Measurements from ENCODE around the gene FCRLA. TPM values are rescaled to one million over a fixed set of nuclear protein-coding genes. Genes with fewer than 3 reads are reported as not detected.
"Not testable (repeated sequence)": the region's sequence is repeated elsewhere in the genome, so short reads cannot be mapped to it uniquely, and the experiment has no call there.

FCRLA gene
- total RNA-seq, 1 donor from 2014 or later, result not detected

DNA sequence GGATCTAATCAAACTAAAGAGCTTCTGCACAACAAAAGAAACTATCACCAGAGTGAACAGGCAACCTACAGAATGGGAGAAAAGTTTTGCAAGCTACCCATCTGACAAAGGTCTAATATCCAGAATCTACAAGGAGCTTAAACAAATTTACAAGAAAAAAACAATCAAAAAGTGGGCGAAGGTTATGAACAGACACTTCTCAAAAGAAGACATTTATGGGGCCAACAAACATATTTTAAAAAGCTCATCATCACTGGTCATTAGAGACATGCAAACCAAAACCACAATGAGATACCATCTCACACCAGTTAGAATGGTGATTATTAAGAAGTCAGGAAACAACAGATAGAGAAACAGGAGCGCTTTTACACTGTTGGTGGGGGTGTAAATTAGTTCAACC, 8.7 kb upstream of the FCRLA start:
- ATAC-seq; DNase-seq; intact Hi-C loops (cut with micrococcal nuclease): not testable (repeated sequence)

GRCh38 chr1:161702250-161702649, 4.8 kb upstream of the FCRLA start:
- no peak for ATAC-seq
- intact Hi-C loops (cut with micrococcal nuclease), result no loop called here
- DNase-seq, result no peak

GRCh38 chr1:161705537-161705936, 1.5 kb upstream of the FCRLA start:
- intact Hi-C loops (cut with micrococcal nuclease), result no loop called here
- DNase-seq (no peak), ATAC-seq (no peak)

DNA sequence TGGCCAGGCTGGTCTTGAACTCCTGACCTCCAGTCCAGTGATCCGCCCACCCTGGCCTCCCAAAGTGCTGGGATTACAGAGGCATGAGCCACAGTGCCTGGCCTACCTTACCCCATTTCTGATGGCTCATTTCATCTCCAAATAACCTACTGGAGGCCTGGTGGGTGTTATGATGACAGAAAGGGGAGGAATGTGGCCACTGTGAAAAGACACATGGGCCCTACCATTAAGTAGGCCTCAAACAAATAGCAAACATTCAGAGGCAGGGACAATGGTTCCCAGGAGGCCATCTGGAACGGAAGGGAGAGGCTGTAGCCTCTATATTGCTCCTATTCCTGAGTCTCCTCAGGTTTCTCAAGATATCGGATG, 932 bp upstream of the FCRLA start:
- no peak for DNase-seq
- no peak for ATAC-seq
- intact Hi-C loops (cut with micrococcal nuclease), result no loop called here

- intact Hi-C loops (cut with micrococcal nuclease), result no loop called here
- DNase-seq, result no peak
Observed at GRCh38 chr1:161707503-161707902, 474 bp downstream of the FCRLA start.

GRCh38 chr1:161709373-161709772, 2.3 kb downstream of the FCRLA start:
- intact Hi-C loops (cut with micrococcal nuclease), result no loop called here
- ATAC-seq (no peak), DNase-seq (no peak)

More at GRCh38 chr1:161707503-161707902, 474 bp downstream of the FCRLA start:
- no peak for ATAC-seq

DNA sequence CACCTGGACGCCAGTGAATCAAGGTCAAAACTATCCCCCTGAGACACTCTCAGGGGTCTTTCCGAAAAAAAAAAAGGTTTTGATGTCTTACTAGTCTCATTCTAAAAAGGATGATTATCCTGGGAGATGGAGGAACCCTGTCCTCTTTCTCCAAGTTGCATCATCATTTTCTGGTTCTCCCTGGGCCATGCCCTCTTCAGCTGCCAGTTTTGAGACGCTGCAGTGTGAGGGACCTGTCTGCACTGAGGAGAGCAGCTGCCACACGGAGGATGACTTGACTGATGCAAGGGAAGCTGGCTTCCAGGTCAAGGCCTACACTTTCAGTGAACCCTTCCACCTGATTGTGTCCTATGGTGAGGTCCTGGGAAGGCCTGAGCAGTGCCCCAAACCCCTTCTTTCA, 3.5 kb downstream of the FCRLA start:
- ATAC-seq (no peak), DNase-seq (no peak)
- intact Hi-C loops (cut with micrococcal nuclease), result no loop called here

DNA sequence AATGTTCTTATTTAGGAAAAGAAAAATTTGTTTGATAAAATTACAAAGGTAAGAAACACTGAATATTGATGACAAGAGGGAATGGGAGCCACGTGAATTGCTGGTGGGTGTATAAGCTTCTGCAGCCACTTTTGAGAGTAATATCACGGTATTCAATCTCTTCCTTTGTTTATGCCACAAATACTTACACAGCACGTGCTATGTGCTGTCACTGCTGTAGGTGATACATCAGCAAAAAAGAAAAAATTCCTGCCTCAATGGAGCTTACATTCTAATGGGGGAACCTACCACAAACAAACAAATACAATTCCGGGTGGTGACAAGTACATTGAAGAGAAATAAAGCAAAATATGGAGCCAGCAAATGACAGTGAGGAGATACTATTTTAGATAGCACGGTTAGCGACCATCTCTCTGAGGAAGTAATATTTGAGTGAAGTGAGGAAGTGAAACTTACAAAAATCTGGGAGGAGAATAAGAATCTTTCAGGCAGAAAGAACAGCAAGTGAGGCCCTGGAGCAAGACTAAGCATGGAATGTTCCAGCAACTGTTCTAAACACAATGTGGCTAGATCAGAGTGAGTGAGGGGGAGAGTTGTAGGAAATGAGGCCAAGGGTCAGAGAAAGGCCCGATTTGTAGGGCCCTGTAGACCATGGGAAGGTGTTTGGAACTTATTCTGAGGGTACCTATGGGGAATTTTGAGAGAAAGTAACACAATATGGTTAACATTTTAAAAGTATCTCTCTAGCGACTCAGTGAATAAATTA, 11.7 kb downstream of the FCRLA start:
- no peak for ATAC-seq
- intact Hi-C loops (cut with micrococcal nuclease), result no loop called here
- DNase-seq, result no peak

GRCh38 chr1:161719325-161719611, 12.2 kb downstream of the FCRLA start:
- DNase-seq (no peak), ATAC-seq (no peak)
- intact Hi-C loops (cut with micrococcal nuclease), result no loop called here

- ATAC-seq (no peak), DNase-seq (no peak)
- intact Hi-C loops (cut with micrococcal nuclease), result no loop called here
Observed at GRCh38 chr1:161720422-161720821, 13.4 kb downstream of the FCRLA start.

DNA sequence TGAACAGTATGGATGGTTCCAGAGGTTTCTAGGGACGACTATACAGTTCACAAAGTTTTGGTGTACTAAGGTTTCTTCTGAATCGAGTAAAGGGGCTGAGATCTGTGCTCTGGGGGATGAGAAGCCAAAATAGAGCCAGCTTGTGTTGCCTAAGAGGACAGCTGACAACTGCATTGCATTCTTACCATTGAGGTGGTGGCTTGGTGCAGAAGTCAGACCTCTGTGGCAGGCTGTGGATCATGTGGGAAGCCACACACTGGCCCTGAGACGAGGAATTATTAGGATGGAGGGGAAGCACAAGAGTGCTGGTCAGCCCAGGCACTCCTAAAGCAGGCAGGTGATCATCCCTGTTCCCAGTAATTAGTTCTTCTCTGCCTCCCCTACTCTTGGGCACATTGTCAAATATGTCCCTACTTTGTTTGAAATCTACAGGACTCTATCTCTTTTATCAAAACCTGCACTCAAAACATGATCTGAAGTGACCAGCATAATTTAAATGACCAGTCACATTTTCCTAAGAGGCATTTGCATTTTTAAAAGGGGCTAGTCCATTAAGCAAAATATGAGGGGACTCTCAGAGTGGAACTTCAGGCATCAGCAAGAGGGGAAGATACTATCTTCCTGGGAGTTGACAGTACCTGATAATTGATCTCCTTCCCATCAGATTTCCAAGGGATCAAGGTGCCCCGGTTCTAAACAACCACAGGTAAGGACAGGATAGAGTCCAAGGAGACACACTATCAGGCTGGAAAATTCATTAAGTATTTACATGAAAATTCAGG, 14.1 kb downstream of the FCRLA start, which contains the start of gene FCRLB:
TSS of gene FCRLB (plus strand) at position 589 of the 782 bp plus-strand sequence. CDS start 1,129 bp downstream, outside the sequence.
- ATAC-seq (no peak), DNase-seq (no peak)
- intact Hi-C loops (cut with micrococcal nuclease), result no loop called here

GRCh38 chr1:161721738-161722343, 14.8 kb downstream of the FCRLA start:
- ATAC-seq (no peak), DNase-seq (no peak)
- intact Hi-C loops (cut with micrococcal nuclease), result no loop called here

GRCh38 chr1:161722406-161722805, 15.4 kb downstream of the FCRLA start:
- ATAC-seq (no peak), DNase-seq (no peak)
- intact Hi-C loops (cut with micrococcal nuclease), result no loop called here

- intact Hi-C loops (cut with micrococcal nuclease), result no loop called here
- no peak for DNase-seq
- no peak for ATAC-seq
Observed at GRCh38 chr1:161723459-161724141, 16.6 kb downstream of the FCRLA start.

DNA sequence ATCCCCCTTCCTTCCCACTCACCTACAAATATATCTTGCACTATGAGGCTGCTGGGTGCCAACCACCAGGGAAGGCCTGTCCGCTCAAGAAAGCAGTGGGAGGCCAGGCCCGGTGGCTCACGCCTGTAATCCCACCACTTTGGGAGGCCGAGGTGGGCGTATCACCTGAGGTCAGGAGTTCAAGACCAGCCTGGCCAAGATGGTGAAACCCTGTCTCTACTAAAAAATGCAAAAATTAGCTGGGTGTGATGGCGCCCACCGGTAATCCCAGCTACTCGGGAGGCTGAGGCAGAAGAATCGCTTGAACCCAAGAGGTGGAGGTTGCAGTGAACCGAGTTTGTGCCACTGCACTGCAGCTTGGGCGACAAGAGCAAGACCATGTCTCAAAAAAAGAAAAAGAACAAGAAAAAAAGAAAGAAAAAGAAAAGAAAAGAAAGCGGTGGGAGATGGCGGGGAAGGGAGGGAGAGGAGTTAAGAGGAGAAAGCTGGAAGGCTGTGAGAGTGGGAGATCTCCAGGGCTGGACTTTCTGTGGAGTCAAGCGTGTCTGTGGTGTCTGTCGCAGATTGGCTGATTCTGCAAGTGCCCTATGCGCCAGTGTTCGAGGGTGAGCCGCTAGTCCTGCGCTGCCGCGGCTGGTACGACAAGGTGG, 18.4 kb downstream of the FCRLA start:
- DNase-seq; intact Hi-C loops (cut with micrococcal nuclease); ATAC-seq: not testable (repeated sequence)

GRCh38 chr1:161725908-161726472, 19.0 kb downstream of the FCRLA start:
- ATAC-seq (peak; percentile 51), DNase-seq (peak; percentile 64)
- intact Hi-C loops (cut with micrococcal nuclease), result no loop called here

DNA sequence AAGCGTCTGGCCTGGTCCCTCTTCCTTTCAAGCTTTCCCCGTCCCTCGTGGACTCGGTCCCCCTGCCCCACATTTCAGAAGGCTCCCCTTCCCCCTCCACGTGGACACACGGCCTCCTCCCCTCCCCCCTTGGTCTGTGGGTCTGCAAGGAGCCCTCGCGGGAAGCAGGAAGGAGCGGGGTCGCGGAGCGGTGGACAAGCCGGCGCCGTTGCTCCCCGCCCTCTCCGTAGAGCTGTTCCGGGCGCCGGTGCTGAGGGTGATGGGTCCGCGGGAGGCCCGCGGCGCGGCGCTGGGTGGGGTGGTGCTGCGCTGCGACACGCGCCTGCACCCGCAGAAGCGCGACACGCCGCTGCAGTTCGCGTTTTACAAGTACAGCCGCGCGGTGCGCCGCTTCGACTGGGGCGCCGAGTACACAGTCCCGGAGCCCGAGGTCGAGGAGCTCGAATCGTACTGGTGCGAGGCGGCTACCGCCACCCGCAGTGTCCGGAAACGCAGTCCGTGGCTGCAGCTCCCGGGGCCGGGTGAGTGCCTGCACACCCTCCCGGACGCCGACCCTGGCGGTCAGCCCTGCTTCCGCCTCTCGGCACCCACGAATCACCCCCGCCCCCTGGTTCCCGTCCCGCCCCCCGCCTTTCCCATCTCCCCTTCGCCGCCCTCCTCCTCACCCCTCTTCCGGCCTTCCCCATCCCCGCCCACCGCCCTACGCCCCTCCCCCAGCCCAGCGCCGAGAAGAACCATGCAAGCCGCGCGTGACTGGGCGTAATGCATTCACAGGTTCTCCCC, 19.6 kb downstream of the FCRLA start:
- ATAC-seq, result peak; percentile 95
- intact Hi-C loops (cut with micrococcal nuclease), result no loop called here
- peak; percentile 89 for DNase-seq

DNA sequence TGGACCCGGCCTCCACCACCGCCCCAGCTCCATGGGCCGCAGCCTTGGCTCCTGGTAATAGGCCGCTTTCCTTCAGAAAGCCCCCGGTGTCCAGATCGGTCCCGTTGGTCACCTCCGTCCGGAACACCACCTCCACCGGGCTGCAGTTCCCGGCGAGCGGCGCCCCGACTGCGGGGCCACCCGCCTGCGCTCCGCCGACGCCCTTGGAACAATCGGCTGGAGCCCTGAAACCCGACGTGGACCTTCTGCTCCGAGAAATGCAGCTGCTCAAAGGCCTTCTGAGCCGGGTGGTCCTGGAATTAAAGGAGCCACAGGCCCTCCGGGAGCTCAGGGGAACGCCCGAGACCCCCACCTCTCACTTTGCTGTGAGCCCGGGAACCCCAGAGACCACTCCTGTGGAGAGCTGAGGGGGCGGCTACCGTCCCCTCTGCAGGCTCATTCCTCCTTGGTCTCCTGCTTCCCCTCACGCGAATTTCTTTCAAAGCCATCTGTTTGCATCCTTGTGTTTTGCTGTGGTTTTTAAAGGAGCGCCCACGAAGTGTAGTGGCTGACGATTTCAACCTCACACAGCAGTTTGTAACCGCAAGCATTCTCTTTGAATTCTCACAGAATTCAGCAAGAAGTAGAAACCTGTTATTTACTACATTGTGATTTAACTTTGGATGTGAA, 20.4 kb downstream of the FCRLA start:
- ATAC-seq (no peak), DNase-seq (no peak)
- intact Hi-C loops (cut with micrococcal nuclease), result no loop called here

Data from left ventricle myocardium superior (tissue), 1 donor.